Astrocyte of the spinal cord (primary cell): ENCODE data around the gene ADAM19.

Experiments used
- DNase-seq: peaks from one replicate; pipeline ENCODE4 v3.0.0; 2011; ENCODE audit warnings: low read depth, low spot score
- H3K4me3 ChIP-seq: 2 replicates; pipeline ENCODE4 v1.5.1; 2011; ENCODE audit warnings: low read depth, mild to moderate bottlenecking, low read length, moderate library complexity
- in situ Hi-C: cut with HindIII; loops from 2 replicates; pipeline ENCODE4 v1.10.0; 2017; ENCODE audit warnings: low sequenced_read_pairs
- TF ChIP-seq, protein P1 (sequence below): IDR thresholded peaks from 2 replicates; pipeline ENCODE4 v1.5.1; 2012; ENCODE audit warnings: low read depth, mild to moderate bottlenecking, low read length, inconsistent platforms

ADAM19 gene

DNA sequence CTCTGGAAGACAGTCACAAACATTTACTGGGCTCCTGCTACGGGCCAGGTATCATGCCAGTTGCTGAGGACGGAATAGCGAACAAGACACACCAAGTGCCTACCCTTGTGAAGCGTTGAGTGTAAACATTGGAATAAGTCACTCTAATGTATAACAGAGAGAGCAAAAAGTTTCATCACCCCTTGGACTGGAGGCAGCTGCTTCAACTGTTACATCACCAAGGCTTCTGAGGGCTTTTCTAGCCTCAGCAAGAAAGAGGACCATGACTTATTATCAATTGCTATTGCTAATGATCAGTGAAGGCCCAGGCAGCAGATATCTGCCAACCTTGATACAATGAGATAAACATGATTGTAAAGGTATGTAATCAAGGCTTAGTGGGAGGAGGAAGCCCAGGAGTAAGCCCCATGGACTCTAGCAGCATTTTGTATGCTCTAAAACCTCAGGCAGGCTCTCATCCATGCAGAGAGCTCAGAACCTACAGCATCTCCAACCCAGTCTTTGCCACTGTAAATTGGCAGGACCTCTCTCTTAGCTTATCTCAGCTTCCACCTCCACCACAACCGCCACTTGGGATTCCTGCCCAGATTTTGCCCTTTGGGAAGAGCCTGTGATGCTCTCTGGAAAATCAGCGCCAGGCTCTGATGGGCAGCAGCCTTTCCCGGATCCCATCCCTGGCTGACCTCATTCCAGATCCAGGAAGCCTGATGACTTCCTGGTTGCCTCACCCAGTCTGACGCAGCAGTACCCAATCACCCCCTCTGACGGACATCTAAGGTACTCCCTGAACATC lies 54.5 kb downstream of the ADAM19 start:
- H3K4me3 ChIP-seq = no peak overlapping the region
- no peak for DNase-seq
- TF ChIP-seq, protein P1, sequence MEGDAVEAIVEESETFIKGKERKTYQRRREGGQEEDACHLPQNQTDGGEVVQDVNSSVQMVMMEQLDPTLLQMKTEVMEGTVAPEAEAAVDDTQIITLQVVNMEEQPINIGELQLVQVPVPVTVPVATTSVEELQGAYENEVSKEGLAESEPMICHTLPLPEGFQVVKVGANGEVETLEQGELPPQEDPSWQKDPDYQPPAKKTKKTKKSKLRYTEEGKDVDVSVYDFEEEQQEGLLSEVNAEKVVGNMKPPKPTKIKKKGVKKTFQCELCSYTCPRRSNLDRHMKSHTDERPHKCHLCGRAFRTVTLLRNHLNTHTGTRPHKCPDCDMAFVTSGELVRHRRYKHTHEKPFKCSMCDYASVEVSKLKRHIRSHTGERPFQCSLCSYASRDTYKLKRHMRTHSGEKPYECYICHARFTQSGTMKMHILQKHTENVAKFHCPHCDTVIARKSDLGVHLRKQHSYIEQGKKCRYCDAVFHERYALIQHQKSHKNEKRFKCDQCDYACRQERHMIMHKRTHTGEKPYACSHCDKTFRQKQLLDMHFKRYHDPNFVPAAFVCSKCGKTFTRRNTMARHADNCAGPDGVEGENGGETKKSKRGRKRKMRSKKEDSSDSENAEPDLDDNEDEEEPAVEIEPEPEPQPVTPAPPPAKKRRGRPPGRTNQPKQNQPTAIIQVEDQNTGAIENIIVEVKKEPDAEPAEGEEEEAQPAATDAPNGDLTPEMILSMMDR = no peak
- in situ Hi-C loops = no loop called here

DNA sequence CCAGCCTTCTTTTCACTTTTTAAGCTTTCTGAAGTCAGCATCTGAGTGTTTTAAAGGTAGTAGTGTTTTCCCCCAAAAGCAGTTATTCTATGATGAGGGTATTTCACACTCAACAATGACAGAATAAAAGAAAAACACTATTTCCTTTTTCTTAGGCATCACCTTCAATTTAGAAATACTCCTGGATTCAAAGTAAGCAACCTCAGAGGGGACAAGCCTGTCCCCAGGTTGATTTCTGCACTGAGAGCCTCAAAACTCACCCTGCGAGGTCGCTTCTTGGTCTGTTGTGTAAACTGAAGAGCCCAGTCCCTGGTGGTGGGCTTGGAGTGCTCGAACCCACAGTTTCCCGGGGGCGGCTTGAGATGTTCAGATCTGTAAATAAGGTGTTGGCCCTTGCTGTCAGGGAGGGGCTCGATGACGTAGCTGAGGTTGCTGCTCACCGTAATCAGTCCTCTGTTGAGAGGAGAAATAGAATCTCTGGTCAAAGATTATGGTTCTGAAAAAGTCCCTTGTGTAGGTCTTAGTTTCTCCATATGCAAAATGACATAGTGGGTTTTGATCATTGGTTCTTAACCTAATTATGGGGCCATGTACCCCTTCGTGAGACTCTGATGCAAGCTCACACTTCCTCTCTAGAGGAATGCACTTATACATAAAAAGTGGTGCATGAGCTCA lies 55.9 kb downstream of the ADAM19 start:
- no peak overlapping the region for H3K4me3 ChIP-seq
- in situ Hi-C loops = no loop called here
- no peak for DNase-seq
- TF ChIP-seq, protein P1 = no peak

- no peak for DNase-seq
- in situ Hi-C loops = no loop called here
- TF ChIP-seq, protein P1 = no peak
- no peak overlapping the region for H3K4me3 ChIP-seq
Measured at GRCh38 chr5:157518963-157519362, 56.6 kb downstream of the ADAM19 start.

GRCh38 chr5:157516626-157517325 lies 58.8 kb downstream of the ADAM19 start:
- in situ Hi-C loops = no loop called here
- peak; percentile 93 for DNase-seq
- no peak overlapping the region for H3K4me3 ChIP-seq
- TF ChIP-seq, protein P1 = no peak

DNA sequence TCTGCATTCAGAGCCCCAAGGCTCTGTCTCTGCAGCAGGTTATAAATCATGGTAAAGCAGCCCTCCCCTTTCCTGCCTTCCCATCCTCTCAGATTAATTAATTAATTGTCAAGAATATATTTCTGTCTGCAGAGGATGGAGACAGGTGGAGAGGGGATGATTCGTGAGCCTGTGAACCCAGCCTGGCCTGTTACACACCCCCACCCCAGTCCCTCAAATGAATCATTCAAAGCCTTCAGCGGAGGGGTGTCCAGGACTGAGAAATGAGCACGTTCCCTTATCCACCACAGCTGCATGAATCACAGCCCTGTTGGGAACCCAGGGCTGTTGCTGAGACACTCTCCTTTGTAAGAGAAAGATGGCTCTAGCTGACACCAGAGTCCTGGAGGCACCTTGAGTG lies 59.6 kb downstream of the ADAM19 start:
- no peak overlapping the region for H3K4me3 ChIP-seq
- DNase-seq = peak; percentile 91
- in situ Hi-C loops = no loop called here
- TF ChIP-seq, protein P1 = no peak

GRCh38 chr5:157514974-157515373 lies 60.6 kb downstream of the ADAM19 start:
- in situ Hi-C loops = no loop called here

More at GRCh38 chr5:157514974-157515373, 60.6 kb downstream of the ADAM19 start:
- no peak overlapping the region for H3K4me3 ChIP-seq
- TF ChIP-seq, protein P1 = no peak
- no peak for DNase-seq
